Mucosa of rectum (tissue), 2 donors: ENCODE results near the gene WDR43.
A peak's percentile ranks its signal among the peaks of the same experiment; 100 is the strongest.

Experiments
- H3K27ac ChIP-seq, 2 donors: one replicate each; pipeline ENCODE4 v1.7.0; 2013; ENCODE audit warnings: inconsistent platforms in 2 of 2, low read depth in 2 of 2, low read length in 2 of 2
- H3K27me3 ChIP-seq, 2 donors: one replicate each; pipeline ENCODE4 v1.7.0; 2013; ENCODE audit warnings: low read length in 2 of 2; ENCODE audit not compliant: control insufficient read depth in 2 of 2, insufficient read depth in 2 of 2
- H3K36me3 ChIP-seq, 2 donors: one replicate each; pipeline ENCODE4 v1.7.0; 2013; ENCODE audit warnings: low read length in 2 of 2; ENCODE audit not compliant: control insufficient read depth in 2 of 2, insufficient read depth in 2 of 2
- H3K4me1 ChIP-seq, 2 donors: one replicate each; pipeline ENCODE4 v1.7.0; 2013; ENCODE audit warnings: low read length in 2 of 2, mild to moderate bottlenecking in 1 of 2; ENCODE audit not compliant: control insufficient read depth in 2 of 2, insufficient read depth in 2 of 2
- H3K4me3 ChIP-seq, 2 donors: one replicate each; pipeline ENCODE4 v1.7.0; 2013; ENCODE audit warnings: low read length in 2 of 2
- H3K9ac ChIP-seq, 2 donors: one replicate each; pipeline ENCODE4 v1.7.0; 2013; ENCODE audit warnings: low read length in 2 of 2, low read depth in 1 of 2, mild to moderate bottlenecking in 1 of 2
- H3K9me3 ChIP-seq, 2 donors: one replicate each; pipeline ENCODE4 v1.7.0; 2013; ENCODE audit warnings: low read length in 2 of 2; ENCODE audit not compliant: control insufficient read depth in 2 of 2
- donor health status: healthy.
- donor health status: Normal muscosa, but diverticular disease.

WDR43 gene

GRCh38 chr2:28941008-28941407, 46.5 kb downstream of the WDR43 start:
- H3K27ac ChIP-seq, result no peak overlapping the region
- peaks cover 49 to 56% of the 10 kb centered on the region in 2 donors for H3K36me3 ChIP-seq
- no peak overlapping the region for H3K4me3 ChIP-seq
- H3K27me3 ChIP-seq, result no peaks in the 10 kb centered on the region
- no peaks in the 10 kb centered on the region for H3K9me3 ChIP-seq
- H3K9ac ChIP-seq, result no peak overlapping the region
- no peaks in the 10 kb centered on the region for H3K4me1 ChIP-seq

- no peaks in the 10 kb centered on the region for H3K27me3 ChIP-seq
- peaks cover 56 to 58% of the 10 kb centered on the region in 2 donors for H3K36me3 ChIP-seq
- H3K9me3 ChIP-seq, result no peaks in the 10 kb centered on the region
- no peak overlapping the region for H3K27ac ChIP-seq
- no peak overlapping the region for H3K9ac ChIP-seq
- no peaks in the 10 kb centered on the region for H3K4me1 ChIP-seq
- H3K4me3 ChIP-seq, result no peak overlapping the region
Measured at GRCh38 chr2:28944535-28945248, 50.2 kb downstream of the WDR43 start.

- H3K4me1 ChIP-seq, result peaks cover 0 to 10% of the 10 kb centered on the region in 2 donors
- no peak overlapping the region for H3K9ac ChIP-seq
- no peaks in the 10 kb centered on the region for H3K9me3 ChIP-seq
- H3K27me3 ChIP-seq, result no peaks in the 10 kb centered on the region
- H3K4me3 ChIP-seq, result no peak overlapping the region
- H3K36me3 ChIP-seq, result peaks cover 39 to 47% of the 10 kb centered on the region in 2 donors
- no peak overlapping the region for H3K27ac ChIP-seq
Measured at GRCh38 chr2:28948160-28948559, 53.7 kb downstream of the WDR43 start.

GRCh38 chr2:28949190-28949589, 54.7 kb downstream of the WDR43 start:
- Histone ChIP-seq H3K27me3 (no peaks in the 10 kb centered on the region), H3K4me1 (peaks cover 0 to 10% of the 10 kb centered on the region in 2 donors), H3K4me3 (no peak overlapping the region), H3K27ac (no peak overlapping the region), H3K9me3 (no peaks in the 10 kb centered on the region), H3K36me3 (peaks cover 30 to 37% of the 10 kb centered on the region in 2 donors), H3K9ac (no peak overlapping the region)

- no peaks in the 10 kb centered on the region for H3K27me3 ChIP-seq
- no peak overlapping the region for H3K27ac ChIP-seq
- no peak overlapping the region for H3K4me3 ChIP-seq
- H3K36me3 ChIP-seq, result peaks cover 25 to 32% of the 10 kb centered on the region in 2 donors
- no peaks in the 10 kb centered on the region for H3K9me3 ChIP-seq
- H3K9ac ChIP-seq, result no peak overlapping the region
- peaks cover 0 to 10% of the 10 kb centered on the region in 2 donors for H3K4me1 ChIP-seq
Measured at GRCh38 chr2:28949617-28950305, 55.3 kb downstream of the WDR43 start.

GRCh38 chr2:28950941-28951630, 56.6 kb downstream of the WDR43 start:
- H3K27me3 ChIP-seq, result no peaks in the 10 kb centered on the region
- H3K9me3 ChIP-seq, result no peaks in the 10 kb centered on the region
- no peak overlapping the region for H3K4me3 ChIP-seq
- peaks cover 0 to 10% of the 10 kb centered on the region in 2 donors for H3K4me1 ChIP-seq
- H3K9ac ChIP-seq, result no peak overlapping the region
- peaks cover 21 to 25% of the 10 kb centered on the region in 2 donors for H3K36me3 ChIP-seq
- no peak overlapping the region for H3K27ac ChIP-seq

GRCh38 chr2:28951910-28952835, 57.7 kb downstream of the WDR43 start:
- Histone ChIP-seq H3K27ac (peak overlapping the region in 1 of 2 donors; percentile 44), H3K27me3 (no peaks in the 10 kb centered on the region), H3K9ac (no peak overlapping the region), H3K4me3 (no peak overlapping the region), H3K36me3 (peaks cover 14 to 17% of the 10 kb centered on the region in 2 donors), H3K4me1 (peaks cover 0 to 10% of the 10 kb centered on the region in 2 donors), H3K9me3 (no peaks in the 10 kb centered on the region)

GRCh38 chr2:28952836-28953211, 58.4 kb downstream of the WDR43 start:
- no peak overlapping the region for H3K9ac ChIP-seq
- no peak overlapping the region for H3K4me3 ChIP-seq
- no peaks in the 10 kb centered on the region for H3K9me3 ChIP-seq
- H3K27me3 ChIP-seq, result no peaks in the 10 kb centered on the region
- peaks cover 13 to 15% of the 10 kb centered on the region in 2 donors for H3K36me3 ChIP-seq
- peaks cover 0 to 10% of the 10 kb centered on the region in 2 donors for H3K4me1 ChIP-seq
- peak overlapping the region in 1 of 2 donors; percentile 44 for H3K27ac ChIP-seq

- H3K4me3 ChIP-seq, result no peak overlapping the region
- no peaks in the 10 kb centered on the region for H3K36me3 ChIP-seq
- H3K9ac ChIP-seq, result no peak overlapping the region
- H3K4me1 ChIP-seq, result peaks cover 0 to 10% of the 10 kb centered on the region in 2 donors
- H3K9me3 ChIP-seq, result no peaks in the 10 kb centered on the region
- H3K27me3 ChIP-seq, result no peaks in the 10 kb centered on the region
- H3K27ac ChIP-seq, result no peak overlapping the region
Measured at GRCh38 chr2:28955467-28955866, 61.0 kb downstream of the WDR43 start.
